Lung (tissue), 12 donors: ENCODE measurements around the gene SPECC1L. TPM values are rescaled to one million over a fixed set of nuclear protein-coding genes. Genes with fewer than 3 reads are reported as not detected.

Experiments
- ATAC-seq: fragments of 200-7000 bp; cut with Tn5 transposase; one replicate; pipeline ENCODE4 v1.9.1; 2020; ENCODE audit warnings: moderate number of reproducible peaks; ENCODE audit not compliant: insufficient read depth, low FRiP score
- DNase-seq, 3 donors: peaks; one replicate each; pipeline ENCODE4 v3.0.0-alpha.2; 2013 to 2017
- H3K27ac ChIP-seq, 2 donors: one replicate each; pipeline ENCODE4 v1.5.1; 2013; ENCODE audit warnings: mild to moderate bottlenecking in 2 of 2, moderate library complexity in 2 of 2, control low read depth in 1 of 2, inconsistent platforms in 1 of 2, low read depth in 1 of 2, low read length in 1 of 2
- H3K27me3 ChIP-seq, 3 donors: one replicate each; pipeline ENCODE4 v1.5.1; 2013; ENCODE audit warnings: low read length in 2 of 3; ENCODE audit not compliant: control insufficient read depth in 3 of 3, insufficient read depth in 3 of 3
- H3K36me3 ChIP-seq, 4 donors: one replicate each; pipeline ENCODE4 v1.5.1; 2013; ENCODE audit warnings: low read length in 4 of 4, mild to moderate bottlenecking in 1 of 4, moderate library complexity in 1 of 4; ENCODE audit not compliant: control insufficient read depth in 4 of 4, insufficient read depth in 4 of 4
- H3K4me1 ChIP-seq, 5 donors: one replicate each; pipeline ENCODE4 v1.5.1; 2013; ENCODE audit warnings: low read length in 5 of 5, mild to moderate bottlenecking in 2 of 5, moderate library complexity in 1 of 5; ENCODE audit not compliant: control insufficient read depth in 5 of 5, insufficient read depth in 5 of 5
- H3K4me3 ChIP-seq: one replicate; pipeline ENCODE4 v1.5.1; 2013; ENCODE audit warnings: mild to moderate bottlenecking, control low read depth, moderate library complexity
- H3K9ac ChIP-seq, 2 donors: one replicate each; pipeline ENCODE4 v1.5.1; 2013; ENCODE audit warnings: low read length in 2 of 2, control low read depth in 1 of 2; ENCODE audit not compliant: insufficient read depth in 1 of 2
- H3K9me3 ChIP-seq, 4 donors: one replicate each; pipeline ENCODE4 v1.5.1; 2013; ENCODE audit warnings: low read length in 3 of 4, mild to moderate bottlenecking in 1 of 4, moderate library complexity in 1 of 4; ENCODE audit not compliant: control insufficient read depth in 4 of 4, insufficient read depth in 3 of 4
- WGBS, 2 donors: extraction: QIAGEN DNeasy Blood & Tissue Kit; methylation state at CpG; one replicate each; pipeline ENCODE4 v1.1.7; 2013; 5-methylcytosine and 5-hydroxymethylcytosine counted together
- polyA plus RNA-seq, 2 donors: library from polyadenylated mRNA; stranded (reverse); fragments of 200-250 nt; gene quantifications; one replicate each; pipeline ENCODE4 v1.2.1, GENCODE V29; 2013
- total RNA-seq, 2 donors: library from RNA; depleted of rRNA in 1 of 2; stranded (reverse); fragments of >200 nt in 1 of 2; gene quantifications; one replicate each; pipeline ENCODE4 v1.2.1, GENCODE V29; 2014 to 2021
- TF ChIP-seq, protein P1 (sequence below): IDR thresholded peaks from 2 replicates; pipeline ENCODE4 v1.5.1; 2012; ENCODE audit warnings: mild to moderate bottlenecking; ENCODE audit errors: control extremely low read depth, extremely low read depth
- donor health status: control.
- donor health status: control.
- donor health status: Bipolar disorder and iron deficiency.
- donor health status: healthy.
- donor health status: DM: yes; HTN: yes; CAD: no.

SPECC1L gene
- total and polyA plus RNA-seq, 4 donors: 10.4 to 83.9 (median 37.8) TPM

DNA sequence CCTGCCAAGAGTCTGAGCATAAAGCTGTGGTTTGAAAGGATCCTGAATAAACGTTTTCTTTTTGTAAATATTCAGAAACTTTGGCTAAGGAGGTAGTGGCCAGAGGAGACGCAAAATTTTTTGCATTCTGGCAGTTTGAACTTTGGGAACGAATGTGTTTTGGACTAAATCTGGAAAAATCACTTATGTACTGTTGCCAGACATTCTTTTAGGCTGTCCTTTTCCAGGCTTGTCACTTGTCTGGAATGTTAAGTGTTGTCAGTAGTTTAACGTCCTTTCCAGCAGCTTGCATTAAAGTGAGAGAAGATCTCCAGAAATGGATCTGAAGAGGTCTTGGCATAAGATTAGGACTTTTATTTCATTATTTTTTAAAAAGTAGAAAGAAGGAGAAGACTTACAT is 18.5 kb downstream of the SPECC1L start:
- peak; percentile 74 to 98 (median 97) for DNase-seq
- H3K4me3 ChIP-seq: no peak overlapping the region
- no peaks in the 10 kb centered on the region for H3K9me3 ChIP-seq
- no peaks in the 10 kb centered on the region for H3K27me3 ChIP-seq
- peak overlapping the region in 1 of 2 donors; percentile 89 for H3K27ac ChIP-seq
- no peak overlapping the region for H3K9ac ChIP-seq
- peaks cover 0 to 6% (median 0%) of the 10 kb centered on the region in 4 donors for H3K36me3 ChIP-seq
- TF ChIP-seq, protein P1, sequence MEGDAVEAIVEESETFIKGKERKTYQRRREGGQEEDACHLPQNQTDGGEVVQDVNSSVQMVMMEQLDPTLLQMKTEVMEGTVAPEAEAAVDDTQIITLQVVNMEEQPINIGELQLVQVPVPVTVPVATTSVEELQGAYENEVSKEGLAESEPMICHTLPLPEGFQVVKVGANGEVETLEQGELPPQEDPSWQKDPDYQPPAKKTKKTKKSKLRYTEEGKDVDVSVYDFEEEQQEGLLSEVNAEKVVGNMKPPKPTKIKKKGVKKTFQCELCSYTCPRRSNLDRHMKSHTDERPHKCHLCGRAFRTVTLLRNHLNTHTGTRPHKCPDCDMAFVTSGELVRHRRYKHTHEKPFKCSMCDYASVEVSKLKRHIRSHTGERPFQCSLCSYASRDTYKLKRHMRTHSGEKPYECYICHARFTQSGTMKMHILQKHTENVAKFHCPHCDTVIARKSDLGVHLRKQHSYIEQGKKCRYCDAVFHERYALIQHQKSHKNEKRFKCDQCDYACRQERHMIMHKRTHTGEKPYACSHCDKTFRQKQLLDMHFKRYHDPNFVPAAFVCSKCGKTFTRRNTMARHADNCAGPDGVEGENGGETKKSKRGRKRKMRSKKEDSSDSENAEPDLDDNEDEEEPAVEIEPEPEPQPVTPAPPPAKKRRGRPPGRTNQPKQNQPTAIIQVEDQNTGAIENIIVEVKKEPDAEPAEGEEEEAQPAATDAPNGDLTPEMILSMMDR: no peak
- 32 to 52% methylated on average over 4 of the region's 4 CpGs for WGBS, 2 donors
- H3K4me1 ChIP-seq: peaks cover 5 to 60% (median 34%) of the 10 kb centered on the region in 5 donors
- ATAC-seq: no peak

- Histone ChIP-seq H3K27ac (peak overlapping the region; percentile 76 to 78), H3K27me3 (no peaks in the 10 kb centered on the region), H3K9me3 (no peaks in the 10 kb centered on the region), H3K36me3 (peaks cover 0 to 4% (median 0%) of the 10 kb centered on the region in 4 donors), H3K4me1 (peaks cover 7 to 57% (median 31%) of the 10 kb centered on the region in 5 donors), H3K9ac (no peak overlapping the region), H3K4me3 (no peak overlapping the region)
- ATAC-seq: no peak
- peak; percentile 78 to 93 (median 92) for DNase-seq
- 23 to 61% methylated on average over 4 of the region's 4 CpGs for WGBS, 2 donors
- TF ChIP-seq, protein P1: no peak
These were observed 19.1 kb downstream of the SPECC1L start for GRCh38 chr22:24289741-24290163.

GRCh38 chr22:24290459-24290858 is 19.8 kb downstream of the SPECC1L start:
- no peak for ATAC-seq

More at GRCh38 chr22:24290459-24290858, 19.8 kb downstream of the SPECC1L start:
- no peak overlapping the region for H3K9ac ChIP-seq
- DNase-seq: no peak
- H3K4me3 ChIP-seq: no peak overlapping the region
- no peaks in the 10 kb centered on the region for H3K9me3 ChIP-seq
- H3K27me3 ChIP-seq: no peaks in the 10 kb centered on the region
- TF ChIP-seq, protein P1: no peak
- peaks cover 6 to 50% (median 25%) of the 10 kb centered on the region in 5 donors for H3K4me1 ChIP-seq
- H3K27ac ChIP-seq: peak overlapping the region in 1 of 2 donors; percentile 78
- no peaks in the 10 kb centered on the region for H3K36me3 ChIP-seq
